Measurements from ENCODE around the gene SUPV3L1.

- TF ChIP-seq EZH2 (IDR thresholded peaks at IDR 0.05; ENCODE audit: borderline replicate concordance, low read length) (no peak), CTCF (IDR thresholded peaks at IDR 0.05; ENCODE audit: low read length) (no peak)
These were observed 28.1 kb upstream of the SUPV3L1 start for GRCh38 chr10:69151984-69152383.
